HG03045 (cell line): Measurements from ENCODE around the gene PIM1.

Source experiments
- ATAC-seq: cut with Tn5 transposase; IDR thresholded peaks from one replicate; pipeline ENCODE4 v1.9.1; 2021; ENCODE audit warnings: mild to moderate bottlenecking, moderate library complexity; ENCODE audit not compliant: unreplicated experiment

Gene PIM1

DNA sequence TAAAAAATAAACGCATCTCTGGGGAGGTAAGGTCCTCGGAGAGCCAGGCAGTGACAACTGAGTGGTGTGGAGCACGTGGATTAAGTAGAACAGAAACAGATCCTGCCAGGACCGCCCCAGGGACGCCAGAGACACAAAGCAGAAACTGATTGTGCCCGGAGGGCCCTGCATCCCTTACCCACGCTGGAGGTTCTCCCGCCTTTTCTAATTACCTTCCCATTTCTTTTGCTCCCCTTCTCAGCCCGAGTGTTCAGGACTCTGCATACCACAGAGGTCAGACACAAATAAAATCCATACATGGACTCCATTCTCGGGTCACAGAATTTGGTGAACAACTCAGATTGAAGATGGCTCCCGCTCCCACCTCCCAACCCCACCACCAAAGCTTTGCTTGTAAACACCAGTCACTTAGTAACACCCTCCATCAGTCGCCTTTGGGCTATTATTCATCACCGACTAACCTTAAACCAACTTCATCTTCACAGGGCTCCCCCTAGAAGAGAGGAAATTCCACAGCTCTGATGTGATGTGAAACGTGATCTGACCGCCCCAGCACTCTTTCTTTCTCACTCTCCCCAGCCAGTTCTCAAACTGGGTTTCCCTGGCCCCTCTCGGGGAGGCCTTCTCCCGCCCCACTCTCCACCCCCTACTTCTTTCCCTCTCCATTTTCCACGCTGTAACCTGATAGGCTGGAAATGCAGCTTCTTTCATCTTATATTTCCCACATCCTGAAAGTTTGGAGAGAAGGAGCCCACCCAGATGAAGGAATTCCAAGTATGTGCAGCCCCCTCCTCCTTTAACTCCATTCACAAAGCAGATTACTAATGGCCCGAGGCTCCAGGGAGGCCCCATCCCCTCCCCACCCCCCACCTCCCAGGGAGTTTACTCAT lies 32.5 kb upstream of the PIM1 start:
- no peak for ATAC-seq

DNA sequence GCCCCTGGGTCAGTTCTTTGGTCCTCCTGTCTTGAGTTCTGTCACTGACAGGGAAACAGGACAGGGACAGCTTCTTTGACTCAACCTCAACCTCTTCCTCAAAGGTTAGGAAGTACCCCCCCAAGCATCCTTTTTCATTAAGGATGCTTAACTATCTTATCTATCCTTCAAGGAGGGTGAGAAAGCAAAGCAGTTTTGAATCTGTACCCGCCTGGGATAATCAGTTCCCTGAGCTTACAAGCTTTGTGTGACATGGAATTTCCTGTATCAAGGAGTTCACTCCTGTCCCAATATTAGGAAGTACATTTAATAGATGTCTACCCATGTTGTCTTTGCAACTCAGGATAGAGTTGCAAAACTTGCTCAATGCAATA lies 31.1 kb upstream of the PIM1 start:
- no peak for ATAC-seq

- no peak for ATAC-seq
Observed at GRCh38 chr6:37139230-37139962, 30.6 kb upstream of the PIM1 start.

DNA sequence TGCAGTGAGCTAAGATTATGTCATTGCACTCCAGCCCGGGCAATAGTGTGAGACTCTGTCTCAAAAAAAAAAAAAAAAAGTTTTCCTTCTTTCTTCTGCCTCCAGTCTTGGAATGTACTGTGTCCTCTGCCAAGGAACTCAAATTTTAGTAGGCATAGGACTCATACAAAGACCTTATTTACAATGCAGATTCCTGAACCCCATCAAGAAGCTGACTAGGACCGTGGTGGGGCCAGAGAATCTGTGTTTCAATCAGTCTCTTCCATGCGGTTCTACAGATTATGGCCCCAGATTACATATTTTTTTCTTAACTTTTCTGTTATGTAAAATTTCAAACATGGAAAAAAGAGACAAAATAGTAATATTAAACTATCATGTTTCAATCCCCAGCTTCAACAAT lies 29.8 kb upstream of the PIM1 start:
- no peak for ATAC-seq

- no peak for ATAC-seq
Observed at GRCh38 chr6:37141281-37142049, 28.5 kb upstream of the PIM1 start.

DNA sequence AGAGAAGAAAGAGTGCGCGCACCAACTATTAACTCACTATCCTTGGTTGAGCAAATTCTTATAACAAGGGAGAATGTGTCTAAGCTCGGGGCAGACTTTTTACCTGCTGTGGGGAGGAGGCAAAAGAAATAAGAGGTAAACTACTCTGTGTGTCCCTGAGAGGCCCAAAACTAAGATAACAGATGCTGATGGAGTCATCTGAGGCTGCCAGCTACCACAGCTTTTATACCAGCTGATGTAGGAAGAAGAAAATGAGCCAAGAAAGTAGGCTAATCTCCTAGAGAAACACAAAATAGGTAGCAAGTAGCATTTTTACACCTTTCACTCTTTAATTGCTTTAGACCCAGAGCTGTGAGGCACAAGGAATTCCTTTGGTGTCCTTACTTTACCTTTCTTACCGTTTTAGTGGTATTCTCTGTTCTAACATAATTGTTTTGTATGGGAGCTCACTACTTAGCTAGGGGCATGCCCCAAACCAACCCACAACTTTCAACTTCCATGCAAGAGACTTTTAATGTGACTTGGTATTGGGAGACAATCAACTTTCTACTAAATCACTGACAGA lies 27.8 kb upstream of the PIM1 start:
- ATAC-seq, result no peak

DNA sequence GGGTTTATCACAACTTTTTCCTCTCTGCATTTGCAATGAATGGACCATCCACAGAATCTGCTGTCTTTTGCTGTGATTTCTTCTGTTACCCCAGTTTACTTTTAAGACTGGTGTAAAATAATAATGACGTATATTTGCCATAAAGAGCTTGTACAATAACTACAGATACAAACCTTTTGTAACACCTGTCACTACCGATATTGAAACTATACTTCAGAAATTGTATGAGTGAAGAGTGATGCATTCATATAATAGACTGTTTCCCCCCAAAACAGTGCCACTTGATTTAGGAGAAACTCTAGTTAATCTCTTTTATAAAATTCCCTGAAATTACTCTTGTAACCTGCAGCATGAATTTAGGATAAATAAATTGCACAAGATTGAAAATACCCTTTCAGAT lies 26.4 kb upstream of the PIM1 start:
- ATAC-seq, result no peak

DNA sequence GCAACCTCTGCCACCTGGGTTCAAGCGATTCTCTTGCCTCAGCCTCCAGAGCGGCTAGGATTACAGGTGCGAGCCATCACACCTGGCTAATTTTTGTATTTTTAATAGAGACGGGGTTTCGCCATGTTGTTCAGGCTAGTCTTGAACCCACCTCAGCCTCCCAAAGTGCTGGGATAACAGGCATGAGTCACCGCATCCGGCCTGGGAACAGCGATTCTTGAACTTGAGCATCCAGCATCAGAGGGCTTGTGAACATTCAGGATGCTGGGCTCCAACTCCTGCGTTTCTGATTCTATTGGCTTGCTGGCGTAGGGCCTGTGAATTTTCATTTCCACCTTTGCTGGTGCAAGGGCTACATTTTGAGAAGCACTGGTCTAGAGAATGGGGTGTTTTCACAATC lies 24.5 kb upstream of the PIM1 start:
- ATAC-seq, result no peak

DNA sequence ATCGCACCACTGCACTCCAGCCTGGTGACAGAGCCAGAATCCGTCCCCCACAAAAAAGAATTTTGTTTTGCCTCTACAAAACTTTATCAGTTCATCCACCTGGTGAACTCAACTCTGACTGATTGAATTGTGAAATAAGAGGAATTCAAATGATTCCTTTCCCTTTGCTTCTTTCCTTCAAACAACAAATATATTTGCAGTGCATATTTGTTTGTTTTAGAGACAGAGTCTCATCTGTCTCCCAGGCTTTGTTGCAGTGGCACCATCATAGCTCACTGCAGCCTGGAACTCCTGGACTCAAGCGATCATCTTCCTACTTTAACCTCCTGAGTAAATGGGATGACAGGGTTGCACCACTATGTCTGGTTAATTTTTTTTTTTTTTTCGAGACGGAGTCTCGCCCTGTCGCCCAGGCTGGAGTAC lies 23.2 kb upstream of the PIM1 start:
- no peak for ATAC-seq

- ATAC-seq, result no peak
Observed at GRCh38 chr6:37149745-37150144, 20.2 kb upstream of the PIM1 start.

DNA sequence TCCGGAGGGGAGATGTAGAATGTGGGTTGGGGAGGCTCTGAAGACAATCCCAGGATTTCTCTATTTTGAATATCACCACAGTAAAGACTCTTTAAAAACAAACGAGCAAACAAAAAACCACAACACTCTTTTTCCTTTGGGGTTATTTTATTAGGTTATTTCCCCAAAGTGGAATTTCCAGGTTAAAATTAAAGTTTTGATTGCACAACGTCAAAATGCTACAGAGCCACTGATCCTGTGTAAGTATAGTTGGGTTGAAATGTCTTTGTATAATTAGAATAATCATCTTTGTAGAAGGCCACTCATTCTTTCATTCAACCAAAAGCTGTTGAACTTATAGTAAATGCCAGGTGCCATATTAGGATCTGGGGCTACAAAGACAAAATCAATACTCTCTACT lies 19.6 kb upstream of the PIM1 start:
- ATAC-seq, result no peak

GRCh38 chr6:37155394-37156312 lies 14.3 kb upstream of the PIM1 start:
- peak; percentile 86 for ATAC-seq

- ATAC-seq, result no peak
Observed at GRCh38 chr6:37158508-37158907, 11.4 kb upstream of the PIM1 start.

GRCh38 chr6:37160922-37161778 lies 8.8 kb upstream of the PIM1 start:
- ATAC-seq, result no peak

DNA sequence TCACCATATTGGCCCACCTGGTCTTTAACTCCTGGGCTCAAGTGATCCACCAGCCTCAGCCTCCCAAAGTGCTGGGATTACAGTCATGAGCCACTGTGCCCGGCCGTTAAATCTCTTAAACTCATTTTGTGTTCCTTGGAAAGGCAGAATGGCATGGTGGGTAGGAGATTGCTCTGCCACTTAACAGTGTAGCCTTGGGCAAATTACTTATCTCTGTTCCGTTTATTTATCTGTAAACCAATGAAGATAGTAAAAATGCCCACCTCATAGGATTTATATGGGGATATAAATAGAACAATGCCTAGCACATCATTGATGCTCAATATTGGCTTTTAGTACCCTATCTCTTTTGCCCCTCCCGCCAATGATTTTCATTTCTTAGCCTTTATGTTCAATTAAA lies 7.2 kb upstream of the PIM1 start:
- ATAC-seq, result no peak

DNA sequence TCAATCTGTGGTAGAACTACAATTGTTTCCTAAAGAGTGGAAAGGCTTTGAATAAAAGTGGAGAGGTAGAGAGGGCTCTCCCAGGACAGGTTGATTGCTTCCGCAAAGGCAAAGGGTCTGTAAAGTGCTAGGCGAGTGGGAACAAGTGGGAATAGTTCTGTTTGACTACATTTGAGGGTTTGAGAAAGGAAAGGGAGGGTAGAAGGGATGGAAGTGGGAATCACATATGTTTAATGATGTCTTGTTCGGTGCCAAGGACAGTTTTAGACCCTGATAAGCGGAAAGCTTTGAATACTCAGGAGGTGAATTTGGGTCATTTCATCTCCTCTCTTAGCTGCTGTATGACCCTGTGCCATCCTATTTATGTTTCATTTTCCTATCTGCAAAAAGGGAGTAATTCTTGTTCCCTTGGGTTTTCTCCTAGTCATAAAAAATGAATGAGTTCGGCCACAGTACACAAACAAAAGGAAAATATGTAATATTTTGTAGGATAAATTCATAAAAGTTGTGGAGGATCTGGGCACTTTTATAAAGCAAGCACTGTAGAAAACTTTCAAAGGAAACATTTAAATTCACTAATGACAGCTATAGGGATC lies 1.7 kb upstream of the PIM1 start:
- ATAC-seq, result no peak

DNA sequence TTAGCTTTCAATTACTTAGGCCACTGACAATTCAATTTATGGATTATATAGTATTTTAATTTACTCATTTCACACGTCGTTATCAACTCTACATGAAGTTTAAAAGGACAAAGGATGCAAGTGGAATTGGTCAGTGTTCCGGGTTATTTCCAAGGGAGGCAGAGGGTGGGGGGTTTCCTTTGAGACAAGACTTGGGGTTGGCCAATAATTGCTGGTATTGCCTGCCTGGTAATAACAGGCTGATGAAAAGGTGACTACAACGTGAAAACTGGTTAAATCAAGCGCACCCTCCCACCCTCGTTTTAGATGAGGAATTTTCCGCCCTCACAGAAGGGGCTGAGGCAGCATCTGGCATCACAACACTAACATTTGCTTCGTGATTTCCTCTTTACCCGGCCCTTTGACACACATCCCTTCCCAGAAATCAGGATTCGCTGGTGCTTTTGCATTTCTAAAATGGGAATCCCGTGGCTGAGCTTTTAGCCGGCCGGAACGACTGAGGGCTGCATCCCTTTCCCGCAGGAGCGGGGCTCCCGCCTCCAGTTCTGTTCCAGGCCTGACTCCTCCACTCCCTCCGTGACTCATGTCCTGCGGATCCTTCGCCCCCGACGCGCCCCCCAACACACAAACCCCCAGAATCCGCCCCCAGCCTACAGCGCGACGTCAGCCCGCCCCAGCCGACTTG lies 999 bp upstream of the PIM1 start:
- ATAC-seq, result no peak
